D721Med (cell line): ENCODE measurements around the gene PIAS4.

Source experiments
- DNase-seq: peaks from one replicate; pipeline ENCODE4 v3.0.0; 2011; ENCODE audit warnings: low spot score; ENCODE audit not compliant: insufficient read length
- FAIRE-seq: peaks from 2 replicates; lab custom pipeline; 2011; peaks lifted over from hg19 to GRCh38; lab: Jason Lieb, UNC
- CTCF ChIP-seq: IDR thresholded peaks from 2 replicates; pipeline ENCODE4 v1.5.1; 2012; ENCODE audit warnings: mild to moderate bottlenecking, control low read depth; ENCODE audit not compliant: insufficient read depth; ENCODE audit errors: missing control alignments

PIAS4 gene

GRCh38 chr19:4075373-4075772, 67.8 kb downstream of the PIAS4 start:
- FAIRE-seq (no peak), DNase-seq (no peak)
- no peak for TF ChIP-seq CTCF

- no peak for TF ChIP-seq CTCF
- FAIRE-seq: no peak
Measured at GRCh38 chr19:4077007-4077374, 69.5 kb downstream of the PIAS4 start.

GRCh38 chr19:4077800-4078684, 70.5 kb downstream of the PIAS4 start:
- DNase-seq (no peak), FAIRE-seq (no peak)
- no peak for TF ChIP-seq CTCF

More at GRCh38 chr19:4077007-4077374, 69.5 kb downstream of the PIAS4 start:
- no peak for DNase-seq

GRCh38 chr19:4080473-4080872, 72.9 kb downstream of the PIAS4 start:
- DNase-seq: no peak
- TF ChIP-seq CTCF: no peak
- FAIRE-seq: no peak

- DNase-seq (no peak), FAIRE-seq (no peak)
- TF ChIP-seq CTCF: no peak
Measured at GRCh38 chr19:4081441-4082129, 74.0 kb downstream of the PIAS4 start.

GRCh38 chr19:4082172-4082571, 74.6 kb downstream of the PIAS4 start:
- FAIRE-seq: no peak

More at GRCh38 chr19:4082172-4082571, 74.6 kb downstream of the PIAS4 start:
- no peak for TF ChIP-seq CTCF
- no peak for DNase-seq
